H1 (cell line): ENCODE results near the gene FGFBP2. TPM values are rescaled to one million over a fixed set of nuclear protein-coding genes. Genes with fewer than 3 reads are reported as not detected.

Experiments used
- CTCF ChIA-PET: fragments of 300-600 bp; sonication (Branson Sonifier 250); formaldehyde crosslinking; loops from one replicate; lab custom pipeline; 2021; ENCODE audit not compliant: partially characterized antibody; lab: Charles Lee
- POLR2A ChIA-PET: fragments of 300-600 bp; sonication (Branson Sonifier 250); formaldehyde crosslinking; loops from one replicate; lab custom pipeline; 2021; ENCODE audit warnings: inconsistent platforms; ENCODE audit not compliant: partially characterized antibody; lab: Charles Lee
- DNase-seq, 2 experiments: peaks; one replicate each; pipeline versions ENCODE4 v3.0.0 to v3.0.0-alpha.2; 2010 to 2022; ENCODE audit warnings: low spot score in 2 of 2, low read depth in 1 of 2, mixed read lengths in 1 of 2
- FAIRE-seq: peaks from 2 replicates; lab custom pipeline; 2011; peaks lifted over from hg19 to GRCh38; lab: Jason Lieb, UNC
- H2AFZ ChIP-seq: 2 replicates; pipeline ENCODE4 v1.8.1; 2012; ENCODE audit warnings: low read length, inconsistent platforms
- H2AK5ac ChIP-seq: 2 replicates; pipeline ENCODE4 v1.6.1; 2013; ENCODE audit warnings: low read depth, low read length
- H2BK120ac ChIP-seq: replicated peaks from 2 replicates; pipeline ENCODE3; 2013; ENCODE audit warnings: low read depth, low read length, inconsistent platforms
- H2BK12ac ChIP-seq: 2 replicates; pipeline ENCODE4 v1.6.1; 2013; ENCODE audit warnings: low read depth, low read length
- H2BK15ac ChIP-seq: 2 replicates; pipeline ENCODE4 v1.6.1; 2013; ENCODE audit warnings: low read length
- H2BK20ac ChIP-seq: 2 replicates; pipeline ENCODE4 v1.6.1; 2013; ENCODE audit warnings: low read length
- H2BK5ac ChIP-seq: 2 replicates; pipeline ENCODE4 v1.6.1; 2013; ENCODE audit warnings: low read depth, low read length
- H3K14ac ChIP-seq: 2 replicates; pipeline ENCODE4 v1.6.1; 2013; ENCODE audit warnings: inconsistent platforms; ENCODE audit not compliant: insufficient read length
- H3K18ac ChIP-seq: 2 replicates; pipeline ENCODE4 v1.6.1; 2013; ENCODE audit warnings: low read length; ENCODE audit errors: extremely low read depth
- H3K23ac ChIP-seq: 2 replicates; pipeline ENCODE4 v1.6.1; 2013; ENCODE audit warnings: inconsistent platforms; ENCODE audit not compliant: insufficient read length
- H3K23me2 ChIP-seq: 2 replicates; pipeline ENCODE4 v1.6.1; 2013; ENCODE audit warnings: low read depth, low read length
- H3K27ac ChIP-seq: 2 replicates; pipeline ENCODE4 v1.6.1; 2011; ENCODE audit warnings: low read depth, low read length, inconsistent platforms
- H3K27me3 ChIP-seq, 4 experiments: replicated peaks in 1 of 4; 1 replicate in 1 of 4; 2 replicates in 3 of 4; pipeline versions ENCODE4 v1.6.1 to v1.8.1; 2011 to 2013; ENCODE audit warnings: low read length in 3 of 4, mild to moderate bottlenecking in 3 of 4, inconsistent platforms in 2 of 4, mixed read lengths in 2 of 4, moderate library complexity in 1 of 4; ENCODE audit not compliant: control insufficient read depth in 3 of 4, insufficient read depth in 3 of 4; ENCODE audit errors: extremely low read depth in 1 of 4
- H3K36me3 ChIP-seq, 4 experiments: 2 replicates each; pipeline versions ENCODE4 v1.6.1 to v1.8.1; 2011 to 2013; ENCODE audit warnings: mild to moderate bottlenecking in 4 of 4, low read length in 3 of 4, moderate library complexity in 2 of 4, control low read depth in 1 of 4, inconsistent platforms in 1 of 4; ENCODE audit not compliant: insufficient read depth in 4 of 4, control insufficient read depth in 2 of 4
- H3K4ac ChIP-seq: replicated peaks from 2 replicates; pipeline ENCODE3; 2013; ENCODE audit warnings: low read length, low read depth, mixed read lengths, inconsistent platforms; ENCODE audit not compliant: insufficient read length
- H3K4me1 ChIP-seq, 4 experiments: replicated peaks in 1 of 4; 1 replicate in 1 of 4; 2 replicates in 3 of 4; pipeline versions ENCODE4 v1.6.1 to v1.8.1; 2011 to 2013; ENCODE audit warnings: low read length in 3 of 4, inconsistent platforms in 2 of 4, mixed read lengths in 1 of 4; ENCODE audit not compliant: insufficient read depth in 4 of 4, control insufficient read depth in 3 of 4
- H3K4me2 ChIP-seq, 2 experiments: 2 replicates each; pipeline versions ENCODE4 v1.6.1 to v1.8.1; 2011 to 2013; ENCODE audit warnings: low read depth in 2 of 2, low read length in 2 of 2, control low read depth in 1 of 2, inconsistent platforms in 1 of 2, mild to moderate bottlenecking in 1 of 2; ENCODE audit not compliant: insufficient read depth in 1 of 2
- H3K4me3 ChIP-seq, 4 experiments: fragments of 200-600, 300-600 bp in 1 of 4; sonication (generic), shearing (Covaris generic), sonication (Bioruptor Twin) in 1 of 4; 2 replicates each; pipeline versions ENCODE4 v1.5.1 to v1.8.1; 2011 to 2016; ENCODE audit warnings: low read length in 4 of 4, low read depth in 3 of 4, control low read depth in 2 of 4, inconsistent platforms in 2 of 4, mild to moderate bottlenecking in 2 of 4, mixed read lengths in 1 of 4, moderate library complexity in 1 of 4; ENCODE audit not compliant: insufficient read depth in 2 of 4; ENCODE audit errors: extremely low read depth in 1 of 4
- H3K56ac ChIP-seq: replicated peaks from 2 replicates; pipeline ENCODE3; 2013; ENCODE audit warnings: low read depth, mild to moderate bottlenecking, mixed read lengths, low read length, inconsistent platforms; ENCODE audit not compliant: insufficient read length
- H3K79me1 ChIP-seq: 2 replicates; pipeline ENCODE4 v1.6.1; 2013; ENCODE audit warnings: low read depth, low read length, control low read depth
- H3K79me2 ChIP-seq, 2 experiments: 2 replicates each; pipeline versions ENCODE4 v1.6.1 to v1.8.1; 2012 to 2013; ENCODE audit warnings: low read length in 2 of 2, mild to moderate bottlenecking in 2 of 2, inconsistent platforms in 1 of 2; ENCODE audit not compliant: insufficient read depth in 2 of 2, control insufficient read depth in 1 of 2
- H3K9ac ChIP-seq, 4 experiments: replicated peaks in 1 of 4; 1 replicate in 1 of 4; 2 replicates in 3 of 4; pipeline versions ENCODE4 v1.6.1 to v1.8.1; 2011 to 2013; ENCODE audit warnings: low read depth in 3 of 4, low read length in 3 of 4, control low read depth in 2 of 4, mild to moderate bottlenecking in 2 of 4, moderate library complexity in 2 of 4, inconsistent platforms in 1 of 4; ENCODE audit errors: extremely low read depth in 1 of 4
- H3K9me3 ChIP-seq, 2 experiments: 2 replicates each; pipeline versions ENCODE4 v1.6.1 to v1.8.1; 2012 to 2013; ENCODE audit warnings: mild to moderate bottlenecking in 2 of 2, moderate library complexity in 2 of 2, control low read depth in 1 of 2, inconsistent platforms in 1 of 2, low read depth in 1 of 2, low read length in 1 of 2, mixed read lengths in 1 of 2; ENCODE audit not compliant: insufficient read depth in 2 of 2
- H4K20me1 ChIP-seq, 2 experiments: replicated peaks in 1 of 2; 2 replicates each; pipeline versions ENCODE3 to v1.8.1; 2011 to 2013; ENCODE audit warnings: inconsistent platforms in 2 of 2, low read length in 2 of 2, mild to moderate bottlenecking in 1 of 2; ENCODE audit not compliant: insufficient read depth in 2 of 2, control insufficient read depth in 1 of 2
- H4K5ac ChIP-seq: 2 replicates; pipeline ENCODE4 v1.6.1; 2013; ENCODE audit warnings: low read length, low read depth, mixed read lengths, inconsistent platforms; ENCODE audit not compliant: insufficient read length
- H4K8ac ChIP-seq: 2 replicates; pipeline ENCODE4 v1.8.0; 2013; ENCODE audit warnings: mild to moderate bottlenecking, moderate library complexity, low read length, inconsistent platforms; ENCODE audit not compliant: insufficient read depth; ENCODE audit errors: extremely low read depth
- H4K91ac ChIP-seq: replicated peaks from 2 replicates; pipeline ENCODE3; 2013; ENCODE audit warnings: low read length, mixed read lengths, inconsistent platforms; ENCODE audit not compliant: insufficient read length
- BRCA1 ChIP-seq: IDR thresholded peaks from 2 replicates; pipeline ENCODE4 v1.6.1; 2012; ENCODE audit warnings: low read depth, low read length, improper control_type of control experiment
- CHD1 ChIP-seq: IDR thresholded peaks from 2 replicates; pipeline ENCODE4 v1.6.1; 2012; ENCODE audit warnings: low read depth, low read length, improper control_type of control experiment
- EP300 ChIP-seq, 2 experiments: IDR thresholded peaks; 1 replicate in 1 of 2; 2 replicates in 1 of 2; pipeline ENCODE4 v1.6.1; 2011 to 2012; ENCODE audit warnings: low read depth in 2 of 2, low read length in 2 of 2, mild to moderate bottlenecking in 2 of 2, borderline replicate concordance in 1 of 2, inconsistent platforms in 1 of 2, moderate library complexity in 1 of 2
- JUN ChIP-seq: IDR thresholded peaks from 2 replicates; pipeline ENCODE4 v1.6.1; 2011; ENCODE audit warnings: low read depth, mild to moderate bottlenecking, improper control_type of control experiment, low read length
- NRF1 ChIP-seq: IDR thresholded peaks from 2 replicates; pipeline ENCODE4 v1.6.1; 2011; ENCODE audit warnings: mild to moderate bottlenecking, low read depth, low read length, improper control_type of control experiment
- POU5F1 ChIP-seq: IDR thresholded peaks from 2 replicates; pipeline ENCODE4 v1.6.1; 2011; ENCODE audit warnings: low read depth, mild to moderate bottlenecking, low read length, moderate library complexity
- SIN3A ChIP-seq, 2 experiments: IDR thresholded peaks in 1 of 2; conservative IDR thresholded peaks in 1 of 2; 2 replicates each; pipeline ENCODE4 v1.6.1; 2011 to 2012; ENCODE audit warnings: low read length in 2 of 2, improper control_type of control experiment in 1 of 2, low read depth in 1 of 2, mild to moderate bottlenecking in 1 of 2
- ZNF274 ChIP-seq: IDR thresholded peaks from 2 replicates; pipeline ENCODE4 v1.7.0; 2012; ENCODE audit warnings: low read length, borderline replicate concordance; ENCODE audit errors: extremely low read depth
- WGBS, 2 experiments: shearing (Covaris generic) in 1 of 2; methylation state at CpG; one replicate each; pipeline versions ENCODE4 v1.1.6 to v1.1.7; 2013 to 2015; ENCODE audit warnings: low lambda C conversion rate in 2 of 2, mixed read lengths in 2 of 2, inconsistent platforms in 1 of 2, low coverage in 1 of 2, missing lambda C conversion rate in 1 of 2; ENCODE audit not compliant: insufficient replicate concordance in 2 of 2, insufficient coverage in 1 of 2, insufficient read length in 1 of 2; ENCODE audit errors: extremely low coverage in 1 of 2, missing lambda C conversion rate in 1 of 2; 5-methylcytosine and 5-hydroxymethylcytosine counted together
- polyA plus RNA-seq, 7 experiments: library from polyadenylated mRNA; depleted of rRNA in 3 of 7; stranded (reverse) in 5 of 7; unstranded in 2 of 7; fragments of >200 nt in 5 of 7; fragments of 200-250 nt in 2 of 7; gene quantifications; 1 replicate in 5 of 7; 2 replicates in 1 of 7; 4 replicates in 1 of 7; pipeline versions ENCODE4 v1.2.1 to v1.2.3, GENCODE V29; 2011 to 2013; ENCODE audit warnings: missing spikeins in 2 of 7, mixed read lengths in 2 of 7
- total RNA-seq: library from RNA; stranded (reverse); fragmentation: NEBNext Ultra II Directional; extraction: Animal tissue kit (Norgen Biotek cat#: 25700); gene quantifications from 2 replicates; pipeline ENCODE4 v1.2.1, GENCODE V29; 2021
- TF ChIP-seq, protein P1 (sequence below): IDR thresholded peaks from 2 replicates; pipeline ENCODE4 v1.6.1; 2012; ENCODE audit warnings: inconsistent platforms
- TF ChIP-seq, protein P2 (sequence below): IDR thresholded peaks from 2 replicates; pipeline ENCODE4 v1.6.1; 2011; ENCODE audit warnings: low read length, improper control_type of control experiment
- TF ChIP-seq, protein P3 (sequence below): IDR thresholded peaks from 2 replicates; pipeline ENCODE4 v1.6.1; 2011; ENCODE audit warnings: low read depth, mild to moderate bottlenecking, low read length; ENCODE audit not compliant: insufficient read depth

The FGFBP2 gene
- total and polyA plus RNA-seq, 2 of the 8 experiments (the other 6 are each of a cell fraction or from before 2014, with no cell fraction given), result 0.15 TPM; not detected in 1

GRCh38 chr4:16001484-16001858, 38.5 kb upstream of the FGFBP2 start:
- DNase-seq (peak; percentile 61 to 63), FAIRE-seq (peak; percentile 94)
- no peak overlapping the region for H3K4me2 ChIP-seq
- no peaks in the 10 kb centered on the region for H3K27me3 ChIP-seq
- H3K27ac ChIP-seq, result no peak overlapping the region
- no peak overlapping the region for H2BK120ac ChIP-seq
- H2BK20ac ChIP-seq, result no peak overlapping the region
- H3K9ac ChIP-seq, result no peak overlapping the region
- H3K79me1 ChIP-seq, result no peaks in the 10 kb centered on the region
- no peaks in the 10 kb centered on the region for H3K23me2 ChIP-seq
- ChIA-PET POLR2A (interaction anchor here (1.0 kb wide), 1 partner anchor 195 kb away, joined by 3 read pairs; no protein-coding TSS in a partner anchor), CTCF (interaction anchor here (0.7 to 2.4 kb wide), 25 partner anchors 9 to 522 kb away, joined by 3 to 16 read pairs (median 3); no protein-coding TSS in a partner anchor)
- H2AK5ac ChIP-seq, result no peak overlapping the region
- no peak overlapping the region for H3K56ac ChIP-seq
- no peak overlapping the region for H2AFZ ChIP-seq
- no peak overlapping the region for H3K4ac ChIP-seq
- H3K14ac ChIP-seq, result no peak overlapping the region
- no peak overlapping the region for H3K18ac ChIP-seq
- no peak overlapping the region for H3K4me3 ChIP-seq
- no peaks in the 10 kb centered on the region for H3K79me2 ChIP-seq
- H3K36me3 ChIP-seq, result peaks cover 7 to 26% (median 11%) of the 10 kb centered on the region in 4 experiments
- H4K20me1 ChIP-seq, result no peaks in the 10 kb centered on the region
- 36% methylated on average over 4 of the region's 4 CpGs; no CpG with 5 or more reads in 1 of the 2 experiments for WGBS, 2 experiments
- H2BK12ac ChIP-seq, result no peak overlapping the region
- H3K23ac ChIP-seq, result no peak overlapping the region
- no peak overlapping the region for H4K8ac ChIP-seq
- no peak overlapping the region for H2BK5ac ChIP-seq
- no peak overlapping the region for H2BK15ac ChIP-seq
- H3K9me3 ChIP-seq, result no peaks in the 10 kb centered on the region
- H4K91ac ChIP-seq, result no peak overlapping the region
- H4K5ac ChIP-seq, result no peak overlapping the region
- no peaks in the 10 kb centered on the region; a peak in 1 of 7 replicates for H3K4me1 ChIP-seq
- TF ChIP-seq NRF1 (no peak), CHD1 (no peak), BRCA1 (no peak), ZNF274 (no peak), EP300 (IDR thresholded peaks at IDR 0.05; ENCODE audit: borderline replicate concordance in 1 of 2, low read depth in 2 of 2, low read length in 2 of 2) (no peak), JUN (no peak), POU5F1 (no peak), SIN3A (conservative IDR thresholded peaks at IDR 0.05 in 1 of 2, IDR thresholded peaks at IDR 0.05 in 1 of 2; ENCODE audit: low read depth in 1 of 2, low read length in 2 of 2) (0 out of 4 replicates have a peak, but pooled peaks of 1 of the 2 experiments have one; percentile 29)
- TF ChIP-seq, protein P1, sequence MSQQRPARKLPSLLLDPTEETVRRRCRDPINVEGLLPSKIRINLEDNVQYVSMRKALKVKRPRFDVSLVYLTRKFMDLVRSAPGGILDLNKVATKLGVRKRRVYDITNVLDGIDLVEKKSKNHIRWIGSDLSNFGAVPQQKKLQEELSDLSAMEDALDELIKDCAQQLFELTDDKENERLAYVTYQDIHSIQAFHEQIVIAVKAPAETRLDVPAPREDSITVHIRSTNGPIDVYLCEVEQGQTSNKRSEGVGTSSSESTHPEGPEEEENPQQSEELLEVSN, result no peak
- TF ChIP-seq, protein P2, sequence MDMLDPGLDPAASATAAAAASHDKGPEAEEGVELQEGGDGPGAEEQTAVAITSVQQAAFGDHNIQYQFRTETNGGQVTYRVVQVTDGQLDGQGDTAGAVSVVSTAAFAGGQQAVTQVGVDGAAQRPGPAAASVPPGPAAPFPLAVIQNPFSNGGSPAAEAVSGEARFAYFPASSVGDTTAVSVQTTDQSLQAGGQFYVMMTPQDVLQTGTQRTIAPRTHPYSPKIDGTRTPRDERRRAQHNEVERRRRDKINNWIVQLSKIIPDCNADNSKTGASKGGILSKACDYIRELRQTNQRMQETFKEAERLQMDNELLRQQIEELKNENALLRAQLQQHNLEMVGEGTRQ, result no peak
- TF ChIP-seq, protein P3, sequence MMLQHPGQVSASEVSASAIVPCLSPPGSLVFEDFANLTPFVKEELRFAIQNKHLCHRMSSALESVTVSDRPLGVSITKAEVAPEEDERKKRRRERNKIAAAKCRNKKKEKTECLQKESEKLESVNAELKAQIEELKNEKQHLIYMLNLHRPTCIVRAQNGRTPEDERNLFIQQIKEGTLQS, result no peak
